H9 (cell line): ENCODE data around the gene ARHGAP1. TPM values are rescaled to one million over a fixed set of nuclear protein-coding genes. Genes with fewer than 3 reads are reported as not detected.

Source experiments
- DNase-seq: peaks from one replicate; pipeline ENCODE4 v3.0.0-alpha.2; 2017
- H2AFZ ChIP-seq: one replicate; pipeline ENCODE4 v1.6.1; 2013; ENCODE audit warnings: mild to moderate bottlenecking, low read length, control low read depth, moderate library complexity
- H2AK5ac ChIP-seq: 2 replicates; pipeline ENCODE4 v1.6.1; 2013; ENCODE audit warnings: low read length, control low read depth, mixed read lengths; ENCODE audit not compliant: insufficient read length
- H2BK120ac ChIP-seq: one replicate; pipeline ENCODE4 v1.6.1; 2013; ENCODE audit warnings: low read depth, mild to moderate bottlenecking, low read length, control low read depth, inconsistent platforms; ENCODE audit not compliant: poor library complexity, severe bottlenecking
- H2BK12ac ChIP-seq: 2 replicates; pipeline ENCODE4 v1.6.1; 2013; ENCODE audit warnings: low read length, control low read depth, mixed read lengths, low read depth; ENCODE audit not compliant: insufficient read length
- H2BK15ac ChIP-seq: 2 replicates; pipeline ENCODE4 v1.6.1; 2013; ENCODE audit warnings: low read depth, low read length, control low read depth
- H2BK20ac ChIP-seq: one replicate; pipeline ENCODE4 v1.6.1; 2013; ENCODE audit warnings: low read depth, mild to moderate bottlenecking, low read length, control low read depth, inconsistent platforms; ENCODE audit not compliant: poor library complexity, severe bottlenecking
- H2BK5ac ChIP-seq: 2 replicates; pipeline ENCODE4 v1.6.1; 2013; ENCODE audit warnings: low read length, control low read depth, mixed read lengths; ENCODE audit not compliant: insufficient read length
- H3K14ac ChIP-seq: 2 replicates; pipeline ENCODE4 v1.6.1; 2013; ENCODE audit warnings: low read length, control low read depth; ENCODE audit not compliant: insufficient read depth
- H3K18ac ChIP-seq: 2 replicates; pipeline ENCODE4 v1.6.1; 2013; ENCODE audit warnings: low read depth, mild to moderate bottlenecking, mixed read lengths, low read length, control low read depth; ENCODE audit not compliant: insufficient read length
- H3K23ac ChIP-seq: 2 replicates; pipeline ENCODE4 v1.6.1; 2013; ENCODE audit warnings: low read length, control low read depth, mixed read lengths, low read depth; ENCODE audit not compliant: insufficient read length
- H3K23me2 ChIP-seq: 2 replicates; pipeline ENCODE4 v1.6.1; 2013; ENCODE audit warnings: low read depth, mild to moderate bottlenecking, mixed read lengths, low read length, control low read depth; ENCODE audit not compliant: insufficient read length, poor library complexity, severe bottlenecking
- H3K27ac ChIP-seq: 2 replicates; pipeline ENCODE4 v1.5.1; 2013; ENCODE audit warnings: low read length, control low read depth, mixed read lengths, low read depth; ENCODE audit not compliant: insufficient read length
- H3K27me3 ChIP-seq: 2 replicates; pipeline ENCODE4 v1.6.1; 2013; ENCODE audit warnings: low read length, control low read depth, inconsistent platforms; ENCODE audit not compliant: insufficient read depth
- H3K4ac ChIP-seq: 2 replicates; pipeline ENCODE4 v1.6.1; 2013; ENCODE audit warnings: low read depth, mild to moderate bottlenecking, control low read depth, inconsistent platforms, low read length, moderate library complexity
- H3K4me1 ChIP-seq: 2 replicates; pipeline ENCODE4 v1.6.1; 2013; ENCODE audit warnings: low read length, control low read depth, inconsistent platforms; ENCODE audit not compliant: insufficient read depth
- H3K4me2 ChIP-seq: 2 replicates; pipeline ENCODE4 v1.6.1; 2013; ENCODE audit warnings: low read length, control low read depth, mixed read lengths; ENCODE audit not compliant: insufficient read length, insufficient read depth
- H3K56ac ChIP-seq: 2 replicates; pipeline ENCODE4 v1.6.1; 2013; ENCODE audit warnings: low read depth, mild to moderate bottlenecking, mixed read lengths, low read length, control low read depth; ENCODE audit not compliant: insufficient read length
- H3K79me1 ChIP-seq: 2 replicates; pipeline ENCODE4 v1.6.1; 2013; ENCODE audit warnings: low read depth, mild to moderate bottlenecking, moderate library complexity, low read length, control low read depth, inconsistent platforms; ENCODE audit not compliant: insufficient read depth, poor library complexity, severe bottlenecking
- H3K79me2 ChIP-seq: 2 replicates; pipeline ENCODE4 v1.6.1; 2013; ENCODE audit warnings: low read length, control low read depth, inconsistent platforms; ENCODE audit not compliant: insufficient read depth
- H3K9ac ChIP-seq: 2 replicates; pipeline ENCODE4 v1.6.1; 2013; ENCODE audit warnings: low read length, control low read depth, mixed read lengths; ENCODE audit not compliant: insufficient read length; ENCODE audit errors: extremely low read depth
- H3K9me3 ChIP-seq: one replicate; pipeline ENCODE4 v1.6.1; 2013; ENCODE audit warnings: low read depth, low read length, inconsistent platforms; ENCODE audit not compliant: control insufficient read depth
- H3T11ph ChIP-seq: one replicate; pipeline ENCODE4 v1.6.1; 2013; ENCODE audit warnings: mild to moderate bottlenecking, low read length, control low read depth, inconsistent platforms
- H4K20me1 ChIP-seq: one replicate; pipeline ENCODE4 v1.6.1; 2013; ENCODE audit not compliant: control insufficient read depth, insufficient read length, insufficient read depth
- H4K5ac ChIP-seq: 2 replicates; pipeline ENCODE4 v1.6.1; 2013; ENCODE audit warnings: low read depth, mild to moderate bottlenecking, mixed read lengths, low read length, control low read depth; ENCODE audit not compliant: insufficient read length
- H4K8ac ChIP-seq: replicated peaks from 2 replicates; pipeline ENCODE4 v1.6.1; 2013; ENCODE audit warnings: low read length, control low read depth, mixed read lengths, low read depth; ENCODE audit not compliant: insufficient read length
- H4K91ac ChIP-seq: 2 replicates; pipeline ENCODE4 v1.6.1; 2013; ENCODE audit warnings: low read depth, mild to moderate bottlenecking, moderate library complexity, mixed read lengths, low read length, control low read depth; ENCODE audit not compliant: insufficient read length
- H3K27ac Mint-ChIP-seq, 3 experiments: 2 replicates in 2 of 3; 3 replicates in 1 of 3; pipeline ENCODE4 v1.8.0; 2020 to 2021; ENCODE audit warnings: mixed read lengths in 3 of 3, mild to moderate bottlenecking in 1 of 3, moderate library complexity in 1 of 3
- H3K27me3 Mint-ChIP-seq: 2 replicates; pipeline ENCODE4 v1.8.0; 2021; ENCODE audit warnings: low read depth, mild to moderate bottlenecking, moderate library complexity, mixed read lengths
- H3K36me3 Mint-ChIP-seq, 3 experiments: 2 replicates in 2 of 3; 3 replicates in 1 of 3; pipeline ENCODE4 v1.8.0; 2020 to 2021; ENCODE audit warnings: low read depth in 3 of 3, mixed read lengths in 3 of 3; ENCODE audit not compliant: insufficient read depth in 1 of 3
- H3K4me1 Mint-ChIP-seq, 2 experiments: 2 replicates each; pipeline ENCODE4 v1.8.0; 2020; ENCODE audit warnings: mixed read lengths in 2 of 2
- H3K4me3 Mint-ChIP-seq, 2 experiments: 2 replicates in 1 of 2; 3 replicates in 1 of 2; pipeline ENCODE4 v1.8.0; 2020 to 2021; ENCODE audit warnings: mild to moderate bottlenecking in 2 of 2, mixed read lengths in 2 of 2, moderate library complexity in 1 of 2
- H3K9me3 Mint-ChIP-seq, 2 experiments: 2 replicates in 1 of 2; 3 replicates in 1 of 2; pipeline ENCODE4 v1.8.0; 2020; ENCODE audit warnings: mild to moderate bottlenecking in 2 of 2, mixed read lengths in 2 of 2, moderate library complexity in 1 of 2
- CTCF ChIP-seq: fragments of 200-600 bp; sonication (generic); conservative IDR thresholded peaks from 3 replicates; pipeline ENCODE4 v1.8.0; 2021; ENCODE audit warnings: antibody characterized with exemption, mild to moderate bottlenecking
- WGBS: extraction: QIAGEN DNeasy Blood & Tissue Kit; methylation state at CpG from one replicate; pipeline ENCODE4 v1.1.7; 2013; ENCODE audit warnings: missing lambda C conversion rate, low lambda C conversion rate, mixed read lengths; ENCODE audit not compliant: insufficient read length; ENCODE audit errors: extremely low coverage; 5-methylcytosine and 5-hydroxymethylcytosine counted together
- total RNA-seq: library from RNA; stranded (reverse); gene quantifications from 2 replicates; pipeline ENCODE4 v1.2.1, GENCODE V29; 2021

Gene ARHGAP1
- total RNA-seq, 1 experiment from 2014 or later: 45.3 TPM

DNA sequence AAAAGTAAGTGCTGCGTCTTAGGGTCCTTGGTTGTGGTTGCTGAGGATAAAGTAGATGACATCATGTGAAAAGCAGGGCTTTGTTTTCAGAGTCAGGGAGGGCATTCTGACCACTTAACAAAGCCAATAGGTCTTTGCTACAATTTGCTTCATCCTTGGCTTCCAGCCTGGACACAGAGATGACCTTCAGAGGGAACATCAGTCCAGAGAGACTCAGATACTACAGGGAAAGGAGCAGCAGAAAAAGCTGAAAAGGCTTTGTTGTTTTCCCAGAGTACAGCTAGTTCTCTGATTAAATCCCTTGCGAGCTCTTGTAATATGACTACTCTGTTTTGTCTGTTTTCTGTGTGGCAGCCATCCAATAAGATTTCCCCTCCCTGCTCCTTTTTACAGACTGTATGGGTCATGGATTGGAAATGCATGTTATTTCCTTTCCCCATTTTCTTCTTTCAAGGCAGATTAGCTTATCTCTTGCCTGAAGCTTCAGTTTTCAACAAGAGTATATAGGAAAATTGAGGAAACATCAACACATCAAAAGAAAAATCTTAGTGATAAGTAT, 51.2 kb downstream of the ARHGAP1 start:
- H3K4ac ChIP-seq: no peak overlapping the region
- H2AFZ ChIP-seq: no peak overlapping the region
- no peak overlapping the region for H3K14ac ChIP-seq
- Mint-ChIP-seq H3K4me1 (no peaks in the 10 kb centered on the region), H3K4me3 (no peak overlapping the region), H3K27me3 (no peaks in the 10 kb centered on the region), H3K27ac (no peak overlapping the region), H3K36me3 (peaks cover 5 to 73% (median 55%) of the 10 kb centered on the region in 3 experiments; a peak in 6 of 7 replicates), H3K9me3 (no peaks in the 10 kb centered on the region)
- no peaks in the 10 kb centered on the region for H4K20me1 ChIP-seq
- no peak overlapping the region for H3T11ph ChIP-seq
- H3K9ac ChIP-seq: no peak overlapping the region
- H3K23ac ChIP-seq: no peak overlapping the region
- no peaks in the 10 kb centered on the region for H3K4me1 ChIP-seq
- no peak for TF ChIP-seq CTCF
- H2BK15ac ChIP-seq: no peak overlapping the region
- H3K18ac ChIP-seq: no peak overlapping the region
- H2AK5ac ChIP-seq: no peak overlapping the region
- no peak overlapping the region for H2BK120ac ChIP-seq
- WGBS: no CpG with 5 or more reads among the region's 2 CpGs
- H4K5ac ChIP-seq: no peak overlapping the region
- H4K91ac ChIP-seq: no peak overlapping the region
- H4K8ac ChIP-seq: no peak overlapping the region
- no peak overlapping the region for H3K27ac ChIP-seq
- H3K4me2 ChIP-seq: no peak overlapping the region
- no peaks in the 10 kb centered on the region for H3K79me2 ChIP-seq
- H3K79me1 ChIP-seq: no peaks in the 10 kb centered on the region
- H2BK20ac ChIP-seq: no peak overlapping the region
- no peak overlapping the region for H2BK12ac ChIP-seq
- no peak for DNase-seq
- no peaks in the 10 kb centered on the region for H3K9me3 ChIP-seq
- no peaks in the 10 kb centered on the region for H3K23me2 ChIP-seq
- H2BK5ac ChIP-seq: no peak overlapping the region
- H3K56ac ChIP-seq: no peak overlapping the region
- no peaks in the 10 kb centered on the region for H3K27me3 ChIP-seq
